ENCODE measurements around the gene SLC41A3. TPM values are rescaled to one million over a fixed set of nuclear protein-coding genes. Genes with fewer than 3 reads are reported as not detected.

The SLC41A3 gene
- total and polyA plus RNA-seq, 2 of the 4 experiments (the other 2 are of a cell fraction): 30.5 to 43.5 TPM

GRCh38 chr3:126076140-126076539 lies 7.8 kb downstream of the SLC41A3 start:
- BruUV-seq (replicated peaks): no TSS peak
- H3K27me3 ChIP-seq (ENCODE audit: control insufficient read depth, insufficient read depth, low read length): no peaks in the 10 kb centered on the region
- in situ Hi-C loops (cut with MboI; ENCODE audit: low sequenced_read_pairs): no loop called here

More at GRCh38 chr3:126076140-126076539, 7.8 kb downstream of the SLC41A3 start:
- no peak overlapping the region for H3K4me2 ChIP-seq (ENCODE audit: low read depth, low read length)
- no peak overlapping the region for H2BK15ac ChIP-seq (ENCODE audit: low read depth, low read length)
- TF ChIP-seq POLR2A (IDR thresholded peaks at IDR 0.05; ENCODE audit: low read depth, low read length) (no peak), NFE2L2 (IDR thresholded peaks at IDR 0.05; ENCODE audit: low read depth, low read length) (no peak), MAZ (IDR thresholded peaks at IDR 0.05; ENCODE audit: borderline replicate concordance, low read depth, low read length) (no peak), FOS (IDR thresholded peaks at IDR 0.05; ENCODE audit: low read depth, low read length) (no peak), MXI1 (IDR thresholded peaks at IDR 0.05; ENCODE audit: borderline replicate concordance, low read depth, low read length) (no peak), CTCF (conservative IDR thresholded peaks at IDR 0.05; ENCODE audit: low read depth, low read length) (no peak), RCOR1 (IDR thresholded peaks at IDR 0.05; ENCODE audit: insufficient replicate concordance, low read length) (no peak), SMC3 (IDR thresholded peaks at IDR 0.05; ENCODE audit: low read depth, low read length) (no peak), CHD1 (IDR thresholded peaks at IDR 0.05; ENCODE audit: low read depth, low read length) (no peak), BHLHE40 (IDR thresholded peaks at IDR 0.05; ENCODE audit: low read depth, low read length) (no peak), ELK1 (IDR thresholded peaks at IDR 0.05; ENCODE audit: borderline replicate concordance, low read depth, low read length) (no peak), RFX5 (IDR thresholded peaks at IDR 0.05; ENCODE audit: low read depth, low read length) (no peak), MAFK (IDR thresholded peaks at IDR 0.05; ENCODE audit: low read depth, low read length) (no peak), RAD21 (IDR thresholded peaks at IDR 0.05; ENCODE audit: low read length) (no peak), USF2 (IDR thresholded peaks at IDR 0.05; ENCODE audit: low read depth, low read length) (no peak), CEBPB (IDR thresholded peaks at IDR 0.05; ENCODE audit: low read depth, low read length) (no peak)
- H2AK9ac ChIP-seq (replicated peaks; ENCODE audit: low read depth, low read length, poor library complexity): no peak overlapping the region
- ChIA-PET CTCF (interaction anchor here (0.5 kb wide), 1 partner anchor 909 kb away, joined by 5 read pairs; no protein-coding TSS in a partner anchor), POLR2A (ENCODE audit: unreplicated experiment) (no interaction called here)
- H2BK120ac ChIP-seq (ENCODE audit: low read depth, low read length): no peak overlapping the region
- no peak overlapping the region for H2AK5ac ChIP-seq (ENCODE audit: low read depth, low read length)
- no peak overlapping the region for H2BK20ac ChIP-seq (ENCODE audit: low read depth, low read length)
- no peak overlapping the region for H3K9ac ChIP-seq (ENCODE audit: low read depth, low read length)
- no peak overlapping the region for H3K23ac ChIP-seq (ENCODE audit: low read depth, low read length)
- H3K27ac ChIP-seq (ENCODE audit: insufficient read depth, low read length): no peak overlapping the region
- H4K20me1 ChIP-seq (ENCODE audit: insufficient read depth, low read length): no peaks in the 10 kb centered on the region
- H3K4ac ChIP-seq (ENCODE audit: low read depth, low read length): no peak overlapping the region
- H3K4me1 ChIP-seq (ENCODE audit: control insufficient read depth, insufficient read depth, low read length): no peaks in the 10 kb centered on the region
- H3K18ac ChIP-seq (ENCODE audit: low read depth, low read length): no peak overlapping the region
- no peaks in the 10 kb centered on the region for H3K9me1 ChIP-seq (ENCODE audit: insufficient read depth, low read length)
- H4K8ac ChIP-seq (ENCODE audit: low read depth in 2 of 2, low read length in 2 of 2): no peak overlapping the region
- dilution Hi-C loops (cut with HindIII; ENCODE audit: low sequenced_read_pairs, unreplicated experiment) (no loop called here), intact Hi-C loops (cut with micrococcal nuclease) (no loop called here)
- H3K14ac ChIP-seq (replicated peaks; ENCODE audit: low read depth, low read length): no peak overlapping the region
- no peak overlapping the region for H3K4me3 ChIP-seq (ENCODE audit: insufficient read depth, low read depth, low read length)
- no peak overlapping the region for H4K5ac ChIP-seq (ENCODE audit: low read depth, low read length)
- DNase-seq (no peak), ATAC-seq (ENCODE audit: low read depth) (no peak)
- no peak overlapping the region for H3K56ac ChIP-seq (ENCODE audit: extremely low read depth, insufficient read depth, low read length)
- H4K91ac ChIP-seq (ENCODE audit: insufficient read depth, low read depth, low read length): no peak overlapping the region
- H3K36me3 ChIP-seq (ENCODE audit: control insufficient read depth, insufficient read depth, low read length): no peaks in the 10 kb centered on the region
- H3K9me3 ChIP-seq (ENCODE audit: control insufficient read depth, insufficient read depth, low read length): no peaks in the 10 kb centered on the region
- H2BK5ac ChIP-seq (ENCODE audit: low read depth, low read length, poor library complexity, severe bottlenecking): no peak overlapping the region
- H2AFZ ChIP-seq (replicated peaks; ENCODE audit: low read length, poor library complexity): no peak overlapping the region
- no peaks in the 10 kb centered on the region; a peak in 1 of 4 replicates for H3K79me1 ChIP-seq (ENCODE audit: low read depth in 1 of 2, low read length in 2 of 2)

Measured in IMR-90 (cell line).